Stimulated activated CD4-positive, alpha-beta T cell treated with anti-CD3 and anti-CD28 coated beads, Interleukin-2, amount 100 ng/mL, for 24 hours (primary cell): ENCODE measurements around the gene DMBT1.
"Not testable (repeated sequence)": the region's sequence is repeated elsewhere in the genome, so short reads cannot be mapped to it uniquely, and the experiment has no call there.

Source experiments
- DNase-seq, 2 donors: peaks; one replicate each; pipeline ENCODE4 v3.0.0-alpha.2; 2020

DMBT1 gene

DNA sequence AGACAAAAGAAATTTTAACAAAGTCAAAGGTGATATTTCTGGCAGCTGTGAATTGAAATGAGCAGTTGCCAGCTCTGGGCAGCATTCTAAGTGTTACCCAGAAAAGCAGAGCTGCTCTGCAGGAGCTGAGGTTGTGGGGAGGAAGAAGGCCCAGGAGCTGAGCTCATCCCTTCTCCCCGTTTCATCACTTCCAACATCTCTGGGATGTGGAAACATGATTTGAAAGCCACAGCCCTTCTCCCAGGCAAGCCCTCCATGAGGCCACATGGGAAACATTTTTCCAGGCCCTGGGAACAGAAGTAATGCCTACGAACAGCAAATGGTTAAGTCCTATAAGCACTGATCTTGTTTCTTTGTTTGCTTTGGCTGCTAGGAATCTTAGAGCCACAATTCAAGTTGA, 10.9 kb upstream of the DMBT1 start:
- no peak for DNase-seq

DNA sequence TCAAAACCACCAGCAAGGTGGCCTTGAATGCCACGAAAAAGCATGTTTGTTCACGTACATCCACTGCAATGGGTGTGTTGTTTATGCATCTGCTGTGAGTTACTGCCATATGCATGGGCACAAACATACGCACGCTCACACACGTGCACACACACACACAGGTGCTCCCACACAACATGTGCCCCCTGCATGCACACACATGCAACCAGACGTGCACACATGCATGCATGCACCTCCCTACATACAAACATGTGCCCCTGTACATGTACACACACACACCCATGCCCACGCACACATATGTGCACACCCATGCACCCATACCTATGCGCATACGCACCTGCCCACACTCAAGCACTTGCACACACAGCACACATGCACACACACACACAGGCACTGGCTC, 10.1 kb upstream of the DMBT1 start:
- DNase-seq = no peak

- no peak for DNase-seq
These were observed 9.6 kb upstream of the DMBT1 start for GRCh38 chr10:122550983-122551382.

GRCh38 chr10:122551450-122551849, 9.1 kb upstream of the DMBT1 start:
- DNase-seq = peak; percentile 44 to 51

- DNase-seq = no peak
These were observed 7.2 kb upstream of the DMBT1 start for GRCh38 chr10:122553341-122553740.

- DNase-seq = no peak
These were observed 6.2 kb upstream of the DMBT1 start for GRCh38 chr10:122554131-122555036.

- DNase-seq = no peak
These were observed 5.1 kb upstream of the DMBT1 start for GRCh38 chr10:122555442-122555841.

- no peak for DNase-seq
These were observed 3.0 kb upstream of the DMBT1 start for GRCh38 chr10:122557516-122557915.

GRCh38 chr10:122558452-122558851, 2.1 kb upstream of the DMBT1 start:
- no peak for DNase-seq

DNA sequence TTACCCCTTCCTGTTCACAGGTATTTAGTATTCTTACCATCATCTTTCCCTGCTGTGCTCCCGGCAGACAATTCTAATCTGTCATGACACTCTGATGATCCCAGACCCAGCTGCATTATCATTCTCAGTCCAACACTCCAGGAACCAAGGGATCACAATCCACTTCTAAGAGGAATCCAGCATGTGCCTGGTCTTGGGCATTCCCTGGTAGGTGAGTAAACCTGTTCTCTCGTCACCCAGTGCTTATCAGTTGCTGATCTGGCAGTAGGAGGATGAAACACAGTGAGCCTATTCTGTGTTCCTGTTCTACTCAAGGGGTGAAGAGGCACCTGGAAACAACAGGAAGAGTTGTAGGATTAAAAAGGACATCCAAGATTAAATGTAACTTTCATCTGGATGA, 1.3 kb upstream of the DMBT1 start:
- DNase-seq = no peak

DNA sequence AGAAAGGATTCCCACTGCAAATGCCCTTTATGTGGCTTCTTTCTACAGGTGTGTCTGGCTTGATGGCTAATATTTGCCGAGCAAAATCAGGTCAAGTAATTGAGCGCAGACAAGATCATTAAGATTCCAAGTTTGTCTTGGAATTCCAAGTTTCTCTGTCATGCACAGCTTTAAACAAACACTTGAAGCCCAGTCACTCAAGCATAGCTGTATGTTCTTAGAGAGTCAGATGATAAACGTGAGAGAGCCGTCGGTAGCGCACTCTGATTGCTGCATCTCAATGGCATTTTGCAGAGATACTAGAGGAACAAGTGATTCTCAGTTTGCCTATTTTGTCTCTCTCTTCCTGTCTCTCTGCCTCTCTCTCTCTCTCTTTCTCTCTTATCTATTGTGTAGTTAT, 658 bp downstream of the DMBT1 start:
- DNase-seq = no peak

GRCh38 chr10:122561792-122562191, 1.2 kb downstream of the DMBT1 start:
- no peak for DNase-seq

DNA sequence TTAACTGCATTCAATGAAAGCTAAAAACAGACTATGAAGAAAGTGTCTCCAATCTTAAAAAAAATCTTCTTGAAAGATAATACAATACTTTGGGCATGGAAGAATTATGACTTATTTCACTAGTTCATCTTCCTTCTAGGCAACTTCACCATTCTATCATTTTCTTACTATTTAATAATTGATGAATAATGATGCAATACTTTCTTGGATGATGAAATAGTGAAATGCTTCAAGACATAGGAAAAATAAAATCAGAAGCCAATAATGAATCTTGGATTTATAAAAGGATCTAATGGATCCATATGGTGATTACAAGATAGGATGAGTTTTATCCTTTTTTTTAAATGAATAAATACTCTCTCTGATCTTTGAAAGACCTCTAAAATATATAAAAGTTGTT, 4.4 kb downstream of the DMBT1 start:
- no peak for DNase-seq

GRCh38 chr10:122565766-122566206, 5.2 kb downstream of the DMBT1 start:
- DNase-seq = peak; percentile 77 to 79

DNA sequence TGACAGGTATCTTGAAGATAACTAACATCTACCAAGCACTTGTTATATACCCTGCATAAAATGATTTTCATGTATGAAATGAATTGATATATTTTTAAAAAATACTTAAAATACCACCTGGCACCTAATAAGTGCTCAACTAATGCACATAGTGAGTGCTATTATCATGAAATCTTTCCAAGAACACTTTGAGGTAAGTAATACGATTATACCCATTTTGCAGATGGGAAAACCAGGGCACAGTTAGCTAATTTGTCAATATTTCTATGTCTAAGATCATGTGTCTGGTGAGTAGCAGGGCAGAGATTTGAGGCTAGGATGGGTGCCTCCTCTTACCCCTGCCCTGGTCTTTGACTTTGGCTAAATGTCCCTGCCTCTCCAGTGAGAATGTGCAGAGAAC, 6.1 kb downstream of the DMBT1 start:
- no peak for DNase-seq

GRCh38 chr10:122567056-122567660, 6.6 kb downstream of the DMBT1 start:
- DNase-seq = peak; percentile 45 to 50

- no peak for DNase-seq
These were observed 8.0 kb downstream of the DMBT1 start for GRCh38 chr10:122568551-122568950.

DNA sequence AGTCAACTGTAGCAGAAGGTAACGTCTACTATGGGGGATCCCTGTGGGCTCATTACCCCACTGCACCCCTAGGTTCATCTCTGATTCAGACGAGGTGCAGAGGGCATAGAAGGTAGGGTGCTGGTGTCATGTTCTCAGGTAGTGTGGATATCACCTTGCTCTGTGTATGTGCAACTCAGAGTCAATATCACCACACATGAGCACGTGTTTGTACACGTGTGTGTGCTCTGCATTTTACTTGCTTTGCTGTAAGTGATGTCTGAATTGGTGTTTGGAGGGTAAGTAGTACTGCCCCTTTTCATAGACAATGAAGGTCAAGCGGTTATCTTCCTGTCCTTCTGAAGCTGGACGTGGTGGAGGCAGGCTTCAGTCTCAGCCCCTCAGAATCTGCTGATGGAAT, 10.4 kb downstream of the DMBT1 start:
- DNase-seq = no peak

GRCh38 chr10:122571892-122572291, 11.3 kb downstream of the DMBT1 start:
- DNase-seq = no peak

DNA sequence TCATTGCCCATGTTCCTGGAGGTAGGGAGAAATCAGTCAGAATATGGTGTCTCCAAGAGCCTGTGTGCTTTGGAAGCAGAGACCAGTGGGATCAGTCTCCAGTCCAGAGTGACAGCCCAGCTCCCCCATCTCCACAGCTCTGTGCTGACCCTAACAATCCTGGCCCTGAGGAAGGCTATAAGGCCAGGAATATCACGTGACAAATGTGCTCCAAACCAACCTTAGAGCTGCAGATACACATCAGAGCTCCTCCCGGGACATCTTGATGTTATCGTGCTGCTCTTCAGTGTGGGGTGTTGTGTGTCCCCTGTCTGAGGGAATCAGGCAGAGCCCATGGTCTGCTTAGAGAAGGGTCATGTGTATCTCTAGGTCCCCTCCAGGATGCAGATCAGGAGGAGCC, 15.2 kb downstream of the DMBT1 start:
- DNase-seq = no peak

DNA sequence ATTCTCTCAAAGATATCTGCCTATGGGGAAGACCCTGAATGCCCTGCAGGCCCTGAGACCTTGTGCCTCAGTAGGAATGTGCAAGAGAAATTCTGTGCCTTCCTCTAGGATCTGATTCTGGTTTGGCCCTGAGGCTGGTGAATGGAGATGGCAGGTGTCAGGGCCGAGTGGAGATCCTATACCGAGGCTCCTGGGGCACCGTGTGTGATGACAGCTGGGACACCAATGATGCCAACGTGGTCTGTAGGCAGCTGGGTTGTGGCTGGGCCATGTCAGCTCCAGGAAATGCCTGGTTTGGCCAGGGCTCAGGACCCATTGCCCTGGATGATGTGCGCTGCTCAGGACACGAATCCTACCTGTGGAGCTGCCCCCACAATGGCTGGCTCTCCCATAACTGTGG, 15.7 kb downstream of the DMBT1 start:
- DNase-seq = no peak

GRCh38 chr10:122577311-122577885, 16.8 kb downstream of the DMBT1 start:
- no peak for DNase-seq

- not testable (repeated sequence) for DNase-seq
These were observed 25.5 kb downstream of the DMBT1 start for GRCh38 chr10:122586070-122586469.
